ENCODE results near the gene MYH11. TPM values are rescaled to one million over a fixed set of nuclear protein-coding genes. Genes with fewer than 3 reads are reported as not detected.

The MYH11 gene
- total and polyA plus RNA-seq, 2 experiments from 2014 or later = 1.6 to 5.9 TPM

DNA sequence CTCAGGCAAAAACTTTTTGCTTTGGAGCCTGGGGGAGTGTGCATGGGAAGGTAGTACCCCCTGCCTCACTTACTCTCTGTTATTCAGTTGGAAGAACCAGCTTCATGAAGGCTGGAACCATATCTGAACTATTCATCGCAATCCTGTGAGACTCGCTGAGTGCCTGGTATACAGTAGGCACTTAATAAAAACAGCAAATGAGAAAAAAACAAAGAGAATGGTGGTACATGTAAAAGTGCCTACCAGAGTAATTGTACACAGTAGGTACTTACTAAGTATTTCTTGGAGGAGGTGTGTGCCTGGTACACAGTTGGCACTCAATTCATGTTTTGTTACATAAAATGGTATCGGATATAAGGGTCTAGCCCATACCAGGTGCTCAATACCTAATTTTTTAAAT lies 75.2 kb downstream of the MYH11 start (continued):
- no peak for TF ChIP-seq ZNF462 (CRISPR knock-in tag; IDR thresholded peaks at IDR 0.05)
- TF ChIP-seq ZNF114 (CRISPR knock-in tag; IDR thresholded peaks at IDR 0.05) = no peak

DNA sequence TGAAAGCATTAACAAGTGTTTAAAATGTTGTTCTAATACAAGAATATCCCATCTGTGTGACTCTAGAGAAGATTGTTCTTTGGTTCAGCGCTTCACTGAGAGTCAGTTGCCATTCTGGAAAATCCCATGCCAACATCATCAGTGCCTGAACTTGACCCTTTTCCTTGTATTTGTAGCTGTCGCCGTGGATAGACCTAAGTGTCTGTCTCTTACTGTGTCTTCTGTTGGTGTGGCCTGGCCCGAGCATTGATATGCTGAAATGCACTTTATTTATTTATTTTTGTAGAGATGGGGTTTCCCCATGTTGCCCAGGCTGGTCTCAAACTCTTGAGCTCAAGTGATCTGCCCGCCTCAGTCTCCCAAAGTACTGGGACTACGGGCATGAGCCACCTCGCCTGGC lies 76.0 kb downstream of the MYH11 start:
- ATAC-seq (no peak), DNase-seq (ENCODE audit: low spot score) (no peak)
- H3K36me3 Mint-ChIP-seq (ENCODE audit: low read depth) = no peaks in the 10 kb centered on the region
- H3K4me2 ChIP-seq = no peak overlapping the region
- peaks cover 8% of the 10 kb centered on the region for H3K4me1 Mint-ChIP-seq
- H3K79me2 ChIP-seq (replicated peaks; ENCODE audit: insufficient read depth) = no peaks in the 10 kb centered on the region
- H3K36me3 ChIP-seq (ENCODE audit: insufficient read depth) = no peaks in the 10 kb centered on the region
- H3K4me3 Mint-ChIP-seq = no peak overlapping the region
- no peak for TF ChIP-seq EZH2 (IDR thresholded peaks at IDR 0.05; ENCODE audit: low read depth, unreplicated experiment)
- no peak for TF ChIP-seq ZNF462 (CRISPR knock-in tag; IDR thresholded peaks at IDR 0.05)
- no peak for TF ChIP-seq NANOG (IDR thresholded peaks at IDR 0.05; ENCODE audit: borderline replicate concordance)
- no peak for TF ChIP-seq EZH2phosphoT487 (IDR thresholded peaks at IDR 0.05; ENCODE audit: unreplicated experiment)
- H3K27ac ChIP-seq (ENCODE audit: low read depth) = no peak overlapping the region
- no peaks in the 10 kb centered on the region for H3F3A ChIP-seq (replicated peaks; ENCODE audit: low read depth)
- H4K20me1 ChIP-seq (replicated peaks; ENCODE audit: insufficient read depth) = no peaks in the 10 kb centered on the region
- H3K9me2 ChIP-seq (ENCODE audit: insufficient read depth) = no peaks in the 10 kb centered on the region
- no peak overlapping the region for H3K4me3 ChIP-seq
- H3K27ac Mint-ChIP-seq = no peak overlapping the region
- H3K27me3 Mint-ChIP-seq (ENCODE audit: insufficient read depth, low read depth, poor library complexity) = peaks cover 8% of the 10 kb centered on the region
- no peak overlapping the region for H2AFZ ChIP-seq
- no peaks in the 10 kb centered on the region for H3K9me3 Mint-ChIP-seq
- no peaks in the 10 kb centered on the region for H3K27me3 ChIP-seq (ENCODE audit: insufficient read depth)
- no peaks in the 10 kb centered on the region for H3K4me1 ChIP-seq (ENCODE audit: insufficient read depth)
